NCI-H128 (cell line): ENCODE results near the gene KNDC1.

ENCODE experiments used
- DNase-seq: peaks from one replicate; lab custom pipeline; 2025; ENCODE audit not compliant: unreplicated experiment; lab: John Stamatoyannopoulos, UW

Gene KNDC1

GRCh38 chr10:133205146-133205545, 45.1 kb downstream of the KNDC1 start:
- DNase-seq, result no peak

- no peak for DNase-seq
Measured at GRCh38 chr10:133206356-133207040, 46.5 kb downstream of the KNDC1 start.

- DNase-seq, result no peak
Measured at GRCh38 chr10:133207041-133207600, 47.1 kb downstream of the KNDC1 start.

GRCh38 chr10:133207627-133208026, 47.6 kb downstream of the KNDC1 start:
- no peak for DNase-seq

GRCh38 chr10:133208466-133208865, 48.4 kb downstream of the KNDC1 start:
- DNase-seq, result no peak

- DNase-seq, result no peak
Measured at GRCh38 chr10:133209117-133209516, 49.1 kb downstream of the KNDC1 start.

GRCh38 chr10:133209641-133210040, 49.6 kb downstream of the KNDC1 start:
- DNase-seq, result no peak

GRCh38 chr10:133210398-133211140, 50.5 kb downstream of the KNDC1 start:
- DNase-seq, result no peak

GRCh38 chr10:133211141-133211830, 51.3 kb downstream of the KNDC1 start:
- no peak for DNase-seq

GRCh38 chr10:133211959-133212852, 52.2 kb downstream of the KNDC1 start:
- no peak for DNase-seq

GRCh38 chr10:133212853-133213494, 53.0 kb downstream of the KNDC1 start:
- no peak for DNase-seq

- no peak for DNase-seq
Measured at GRCh38 chr10:133213641-133214467, 53.8 kb downstream of the KNDC1 start.

- no peak for DNase-seq
Measured at GRCh38 chr10:133214468-133215410, 54.7 kb downstream of the KNDC1 start.

GRCh38 chr10:133215586-133215985, 55.6 kb downstream of the KNDC1 start:
- no peak for DNase-seq

- no peak for DNase-seq
Measured at GRCh38 chr10:133216776-133217175, 56.8 kb downstream of the KNDC1 start.

- DNase-seq, result no peak
Measured at GRCh38 chr10:133217800-133218589, 58.0 kb downstream of the KNDC1 start.

- no peak for DNase-seq
Measured at GRCh38 chr10:133218891-133219290, 58.9 kb downstream of the KNDC1 start.
